T-cell (primary cell): Measurements from ENCODE around the gene RNF4. TPM values are rescaled to one million over a fixed set of nuclear protein-coding genes. Genes with fewer than 3 reads are reported as not detected.
"Not testable (repeated sequence)": the region's sequence is repeated elsewhere in the genome, so short reads cannot be mapped to it uniquely, and the experiment has no call there.

Source experiments
- ATAC-seq, 4 experiments: fragments of 200-7000 bp in 3 of 4; fragments of 150-1000 bp in 1 of 4; cut with Tn5 transposase; replicated peaks in 1 of 4; 1 replicate in 3 of 4; 2 replicates in 1 of 4; pipeline ENCODE4 v1.10.0; 2021; ENCODE audit warnings: moderate library complexity in 3 of 4, mild to moderate bottlenecking in 2 of 4, moderate number of reproducible peaks in 1 of 4
- CTCF ChIA-PET, 2 donors: fragments of 300-600 bp; sonication (Branson Sonifier 250); formaldehyde crosslinking; loops; one replicate each; lab custom pipeline; 2022; ENCODE audit warnings: antibody characterized with exemption in 2 of 2; lab: Charles Lee
- POLR2A ChIA-PET, 2 donors: fragments of 300-600 bp; sonication (Branson Sonifier 250); formaldehyde crosslinking; loops; one replicate each; lab custom pipeline; 2022; ENCODE audit warnings: antibody characterized with exemption in 2 of 2; lab: Charles Lee
- DNase-seq, 35 experiments: peaks; one replicate each; pipeline versions ENCODE4 v3.0.0 to v3.0.0-alpha.2; 2013 to 2023
- H3K27ac ChIP-seq: one replicate; pipeline ENCODE4 v1.5.1; 2013; ENCODE audit warnings: low read length
- H3K27me3 ChIP-seq, 2 experiments: replicated peaks in 1 of 2; 1 replicate in 1 of 2; 2 replicates in 1 of 2; pipeline versions ENCODE4 v1.6.1 to v1.7.0; 2013; ENCODE audit warnings: low read length in 1 of 2, mixed read lengths in 1 of 2; ENCODE audit not compliant: control insufficient read depth in 2 of 2, insufficient read depth in 2 of 2; ENCODE audit errors: extremely low read depth in 1 of 2
- H3K36me3 ChIP-seq, 2 donors: 1 replicate in 1 of 2; 2 replicates in 1 of 2; pipeline versions ENCODE4 v1.6.1 to v1.7.0; 2013; ENCODE audit warnings: low read length in 1 of 2; ENCODE audit not compliant: control insufficient read depth in 2 of 2, insufficient read depth in 1 of 2; ENCODE audit errors: extremely low read depth in 1 of 2
- H3K4me1 ChIP-seq, 2 experiments: 1 replicate in 1 of 2; 2 replicates in 1 of 2; pipeline versions ENCODE4 v1.6.1 to v1.7.0; 2013; ENCODE audit warnings: low read length in 2 of 2, mixed read lengths in 1 of 2; ENCODE audit not compliant: insufficient read depth in 2 of 2, control insufficient read depth in 1 of 2; ENCODE audit errors: extremely low read depth in 1 of 2
- H3K4me3 ChIP-seq, 2 donors: 1 replicate in 1 of 2; 2 replicates in 1 of 2; pipeline versions ENCODE4 v1.5.1 to v1.7.0; 2013; ENCODE audit warnings: mild to moderate bottlenecking in 2 of 2, low read length in 1 of 2, moderate library complexity in 1 of 2; ENCODE audit not compliant: control insufficient read depth in 1 of 2; ENCODE audit errors: extremely low read depth in 1 of 2
- H3K9me3 ChIP-seq: 2 replicates; pipeline ENCODE4 v1.7.0; 2013
- H3K27ac Mint-ChIP-seq, 2 donors: one replicate each; pipeline ENCODE4 v1.8.0; 2020 to 2021; ENCODE audit warnings: mild to moderate bottlenecking in 2 of 2, mixed read lengths in 2 of 2
- H3K27me3 Mint-ChIP-seq, 2 donors: one replicate each; pipeline ENCODE4 v1.8.0; 2021 to 2022; ENCODE audit warnings: mixed read lengths in 2 of 2
- H3K36me3 Mint-ChIP-seq: one replicate; pipeline ENCODE4 v1.8.0; 2021; ENCODE audit warnings: mixed read lengths
- H3K4me1 Mint-ChIP-seq, 3 donors: one replicate each; pipeline ENCODE4 v1.8.0; 2020 to 2022; ENCODE audit warnings: mixed read lengths in 3 of 3, mild to moderate bottlenecking in 1 of 3
- H3K4me3 Mint-ChIP-seq, 3 donors: one replicate each; pipeline ENCODE4 v1.8.0; 2020 to 2022; ENCODE audit warnings: mild to moderate bottlenecking in 3 of 3, mixed read lengths in 3 of 3, moderate library complexity in 3 of 3
- H3K9me3 Mint-ChIP-seq, 3 donors: one replicate each; pipeline ENCODE4 v1.8.0; 2020 to 2022; ENCODE audit warnings: mixed read lengths in 3 of 3
- WGBS: methylation state at CpG from one replicate; pipeline ENCODE4 v1.1.5; 2013; ENCODE audit warnings: missing lambda C conversion rate; ENCODE audit not compliant: insufficient coverage; 5-methylcytosine and 5-hydroxymethylcytosine counted together
- total RNA-seq, 35 experiments: library from RNA in 6 of 35; stranded (reverse) in 6 of 35; fragments of 120-200 nt in 1 of 35; gene quantifications; one replicate each; pipeline versions ENCODE4 v1.2.1 to v1.2.4 and lab custom pipeline; 2013 to 2026

RNF4 gene
- total RNA-seq, 5 donors from 2014 or later (not counting 1 experiment from before 2014, with no cell fraction given): 89.2 to 107 (median 104) TPM

DNA sequence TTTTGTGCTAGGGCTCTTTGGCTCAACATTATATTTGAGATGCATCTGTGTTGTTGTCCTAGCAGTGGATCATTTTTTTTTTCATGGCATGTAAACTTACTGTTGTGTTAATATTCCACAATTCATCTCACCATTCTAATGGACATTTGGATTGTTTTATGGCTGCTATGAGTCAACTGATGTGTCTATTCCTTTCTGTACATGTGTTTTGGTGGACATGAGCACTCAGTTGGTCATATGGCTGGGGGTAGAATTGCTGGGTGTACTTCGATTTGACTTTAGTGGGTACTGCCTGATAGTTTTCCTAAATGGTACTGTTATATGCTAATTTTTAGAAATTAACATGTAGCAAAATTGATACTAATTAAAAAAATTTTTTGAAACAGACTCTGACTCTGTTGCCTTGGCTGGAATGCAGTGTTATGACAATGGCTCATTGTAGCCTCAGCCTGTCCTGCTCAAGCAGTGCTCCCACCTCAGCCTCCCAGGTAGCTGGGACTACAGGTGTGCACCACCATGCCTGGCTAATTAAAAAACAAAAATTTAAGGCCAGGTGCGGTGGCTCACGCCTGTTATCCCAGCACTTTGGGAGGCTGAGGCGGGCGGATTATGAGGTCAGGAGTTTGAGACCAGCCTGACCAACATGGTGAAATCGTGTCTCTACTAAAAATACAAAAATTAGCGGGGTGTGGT is 76.6 kb downstream of the RNF4 start:
- ATAC-seq (no peak), DNase-seq (no peak)
- Mint-ChIP-seq H3K9me3 (no peaks in the 10 kb centered on the region), H3K36me3 (peaks cover 4% of the 10 kb centered on the region), H3K27ac (no peak overlapping the region), H3K4me3 (no peak overlapping the region), H3K4me1 (peaks cover 23 to 52% (median 50%) of the 10 kb centered on the region in 3 donors), H3K27me3 (no peaks in the 10 kb centered on the region)
- H3K27me3 ChIP-seq: no peaks in the 10 kb centered on the region
- ChIA-PET POLR2A (no interaction called here), CTCF (no interaction called here)
- H3K4me1 ChIP-seq: peaks cover 0 to 17% of the 10 kb centered on the region in 2 experiments
- H3K4me3 ChIP-seq: no peak overlapping the region
- H3K27ac ChIP-seq: no peak overlapping the region
- H3K9me3 ChIP-seq: no peaks in the 10 kb centered on the region
- peaks cover 0 to 4% of the 10 kb centered on the region in 2 donors for H3K36me3 ChIP-seq
- 95% methylated on average over 4 of the region's 7 CpGs for WGBS

DNA sequence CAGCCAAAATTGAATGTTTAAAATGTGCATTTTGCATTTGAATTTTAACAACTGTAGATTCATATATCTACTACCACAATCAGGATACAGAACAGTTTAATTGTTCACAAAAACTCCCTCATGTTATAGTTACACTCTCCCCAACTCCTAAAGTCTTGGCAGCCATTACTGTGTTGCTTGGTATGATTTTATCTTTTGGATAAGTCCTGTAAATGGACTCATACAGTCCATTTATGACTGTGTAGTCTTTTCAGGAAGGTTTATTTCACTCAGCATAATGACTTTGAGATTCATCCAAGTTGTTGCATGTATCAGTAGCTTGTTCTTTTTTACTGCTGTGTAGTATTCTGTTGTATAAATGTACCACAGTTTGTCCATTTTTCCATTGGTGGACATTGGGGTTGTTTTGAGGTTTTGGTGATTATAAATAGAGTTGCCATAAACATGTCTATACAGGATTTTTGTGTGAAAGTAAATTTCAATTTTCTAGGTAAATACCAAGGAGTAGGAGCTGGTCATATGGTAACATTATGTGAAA is 77.4 kb downstream of the RNF4 start:
- peaks cover 0 to 4% of the 10 kb centered on the region in 2 donors for H3K36me3 ChIP-seq
- Mint-ChIP-seq H3K36me3 (peaks cover 4% of the 10 kb centered on the region), H3K9me3 (no peaks in the 10 kb centered on the region), H3K4me3 (no peak overlapping the region), H3K27ac (peak overlapping the region in 1 of 2 donors; percentile 44), H3K4me1 (peaks cover 23 to 51% (median 51%) of the 10 kb centered on the region in 3 donors), H3K27me3 (no peaks in the 10 kb centered on the region)
- no peak overlapping the region for H3K27ac ChIP-seq
- ATAC-seq: no peak
- ChIA-PET CTCF (no interaction called here), POLR2A (no interaction called here)
- H3K4me1 ChIP-seq: peaks cover 0 to 13% of the 10 kb centered on the region in 2 experiments
- DNase-seq: no peak
- no peaks in the 10 kb centered on the region for H3K9me3 ChIP-seq
- H3K4me3 ChIP-seq: no peak overlapping the region
- H3K27me3 ChIP-seq: no peaks in the 10 kb centered on the region

DNA sequence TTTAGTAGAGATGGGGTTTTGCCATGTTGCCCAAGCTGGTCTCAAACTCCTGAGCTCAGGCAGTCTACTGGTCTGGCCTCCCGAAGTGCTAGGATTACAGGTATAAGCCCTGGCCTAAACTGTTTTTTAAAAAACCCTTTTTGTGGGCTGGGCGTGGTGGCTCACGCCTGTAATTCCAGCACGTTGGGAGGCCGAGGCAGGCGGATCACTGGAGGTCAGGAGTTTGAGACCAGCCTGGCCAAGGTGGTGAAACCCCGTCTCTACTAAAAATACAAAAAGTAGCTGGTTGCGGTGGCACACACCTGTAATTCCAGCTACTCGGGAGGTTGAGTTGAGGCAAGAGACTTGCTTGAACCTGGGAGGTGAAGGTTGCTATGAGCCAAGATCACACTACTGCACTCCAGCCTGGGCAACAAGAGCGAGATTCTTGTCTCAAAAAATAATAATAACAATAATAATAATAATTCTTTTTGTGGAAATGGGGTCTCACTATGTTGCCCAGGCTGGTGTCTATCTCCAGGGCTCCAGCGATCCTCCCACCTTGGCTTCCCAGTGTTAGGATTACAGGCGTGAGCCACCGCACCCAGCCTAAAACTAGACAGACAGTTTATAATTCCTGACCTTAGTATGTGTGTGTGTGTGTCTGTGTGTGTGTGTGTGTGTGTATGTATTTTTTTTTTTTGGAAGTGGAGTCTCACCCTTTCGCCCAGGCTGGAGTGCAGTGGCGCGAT is 78.2 kb downstream of the RNF4 start:
- peaks cover 20 to 51% (median 49%) of the 10 kb centered on the region in 3 donors for H3K4me1 Mint-ChIP-seq
- ATAC-seq, H3K9me3 Mint-ChIP-seq, H3K4me3 ChIP-seq, H3K27ac ChIP-seq, H3K27me3 ChIP-seq, H3K27me3 Mint-ChIP-seq, DNase-seq, H3K36me3 Mint-ChIP-seq, H3K9me3 ChIP-seq, H3K4me3 Mint-ChIP-seq, H3K36me3 ChIP-seq, H3K27ac Mint-ChIP-seq, CTCF ChIA-PET: not testable (repeated sequence)
- POLR2A ChIA-PET: interaction anchor here in 1 of 2 donors (0.7 kb wide), 1 partner anchor 87 kb away, joined by 3 read pairs; no protein-coding TSS in a partner anchor
- peaks cover 0 to 11% of the 10 kb centered on the region in 2 experiments for H3K4me1 ChIP-seq
- WGBS: 100% methylated on average over 6 of the region's 16 CpGs

DNA sequence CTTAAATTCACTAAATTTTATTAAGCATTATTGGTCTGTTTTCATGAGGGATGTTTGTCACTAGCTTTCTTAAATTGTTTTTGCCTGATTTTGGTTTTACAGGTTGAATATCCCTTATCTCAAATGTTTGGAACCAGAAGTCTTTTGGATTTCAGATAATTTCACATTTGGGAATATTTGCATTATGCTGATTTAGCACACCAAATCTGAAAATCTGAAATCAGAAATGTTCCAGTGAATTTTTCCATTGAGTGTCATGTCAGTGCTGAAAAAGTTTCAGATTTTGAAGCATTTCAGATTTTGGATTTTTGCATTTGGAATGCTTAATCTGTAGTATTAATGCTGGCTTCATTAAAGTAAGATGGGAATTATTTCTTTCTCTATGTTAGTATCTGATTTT is 82.2 kb downstream of the RNF4 start:
- peaks cover 4% of the 10 kb centered on the region for H3K36me3 Mint-ChIP-seq
- Histone ChIP-seq H3K36me3 (no peaks in the 10 kb centered on the region), H3K27me3 (no peaks in the 10 kb centered on the region), H3K4me3 (no peak overlapping the region), H3K27ac (no peak overlapping the region), H3K9me3 (no peaks in the 10 kb centered on the region), H3K4me1 (peaks cover 0 to 16% of the 10 kb centered on the region in 2 experiments)
- no peak overlapping the region for H3K27ac Mint-ChIP-seq
- ChIA-PET POLR2A (interaction anchor here in 1 of 2 donors (0.6 kb wide), 1 partner anchor 51 kb away, joined by 5 read pairs; no protein-coding TSS in a partner anchor), CTCF (interaction anchor here (0.7 kb wide), 2 partner anchors 22 to 171 kb away, joined by 4 to 9 read pairs; no protein-coding TSS in a partner anchor)
- DNase-seq (no peak), ATAC-seq (no peak)
- H3K9me3 Mint-ChIP-seq: no peaks in the 10 kb centered on the region
- H3K27me3 Mint-ChIP-seq: no peaks in the 10 kb centered on the region
- H3K4me3 Mint-ChIP-seq: no peak overlapping the region
- H3K4me1 Mint-ChIP-seq: peaks cover 29 to 55% (median 53%) of the 10 kb centered on the region in 3 donors

DNA sequence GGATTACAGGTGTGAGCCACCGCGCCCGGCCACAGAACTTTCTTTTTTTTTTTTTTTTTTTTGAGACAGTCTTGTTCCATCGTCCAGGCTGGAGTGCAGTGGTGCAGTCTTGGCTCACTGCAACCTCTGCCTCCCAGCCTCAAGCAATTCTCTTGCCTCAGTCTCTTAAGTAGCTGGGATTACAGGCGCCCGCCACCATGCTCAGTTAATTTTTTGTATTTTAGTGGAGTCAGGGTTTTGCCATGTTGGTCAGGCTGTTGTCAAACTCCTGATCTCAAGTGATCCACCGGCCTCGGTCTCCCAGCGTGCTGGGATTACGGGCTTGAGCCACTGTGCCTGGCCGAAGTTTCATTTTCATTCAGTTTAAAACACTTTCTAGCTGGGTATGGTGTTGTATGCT is 83.9 kb downstream of the RNF4 start:
- no peak overlapping the region for H3K4me3 Mint-ChIP-seq
- H3K4me1 Mint-ChIP-seq: peaks cover 29 to 61% (median 56%) of the 10 kb centered on the region in 3 donors
- 100% methylated on average over 1 of the region's 11 CpGs for WGBS
- no peak for DNase-seq
- H3K27me3 ChIP-seq: no peaks in the 10 kb centered on the region
- H3K9me3 Mint-ChIP-seq: no peaks in the 10 kb centered on the region
- POLR2A ChIA-PET: interaction anchor here in 1 of 2 donors (0.7 kb wide), 1 partner anchor 315 kb away, joined by 10 read pairs; no protein-coding TSS in a partner anchor
- H3K9me3 ChIP-seq: no peaks in the 10 kb centered on the region
- no peak overlapping the region for H3K27ac Mint-ChIP-seq
- no peak for ATAC-seq
- H3K36me3 Mint-ChIP-seq: no peaks in the 10 kb centered on the region
- no peaks in the 10 kb centered on the region for H3K36me3 ChIP-seq
- peaks cover 0 to 16% of the 10 kb centered on the region in 2 experiments for H3K4me1 ChIP-seq
- H3K27me3 Mint-ChIP-seq: no peaks in the 10 kb centered on the region
- no peak overlapping the region for H3K27ac ChIP-seq
- CTCF ChIA-PET: interaction anchor here in 1 of 2 donors (0.7 kb wide), 1 partner anchor 17 kb away, joined by 4 read pairs; no protein-coding TSS in a partner anchor
- H3K4me3 ChIP-seq: no peak overlapping the region

- POLR2A ChIA-PET: interaction anchor here in 1 of 2 donors (0.5 kb wide), 1 partner anchor 53 kb away, joined by 4 read pairs; no protein-coding TSS in a partner anchor
- peaks cover 0 to 6% of the 10 kb centered on the region in 2 donors for H3K36me3 ChIP-seq
- ATAC-seq (no peak), DNase-seq (no peak)
- H3K4me3 ChIP-seq: no peak overlapping the region
- Mint-ChIP-seq H3K36me3 (peaks cover 22% of the 10 kb centered on the region), H3K27me3 (no peaks in the 10 kb centered on the region), H3K9me3 (no peaks in the 10 kb centered on the region), H3K27ac (no peak overlapping the region), H3K4me3 (no peak overlapping the region), H3K4me1 (peaks cover 46 to 71% (median 57%) of the 10 kb centered on the region in 3 donors)
- no peaks in the 10 kb centered on the region for H3K27me3 ChIP-seq
- H3K27ac ChIP-seq: no peak overlapping the region
- CTCF ChIA-PET: no interaction called here
- no peaks in the 10 kb centered on the region for H3K9me3 ChIP-seq
- H3K4me1 ChIP-seq: peaks cover 0 to 10% of the 10 kb centered on the region in 2 experiments
- 93% methylated on average over 1 of the region's 6 CpGs for WGBS
These were observed 89.4 kb downstream of the RNF4 start for GRCh38 chr4:2558301-2558700.
